Tongue (tissue), 2 donors: Measurements from ENCODE around the gene TTLL10. TPM values are rescaled to one million over a fixed set of nuclear protein-coding genes. Genes with fewer than 3 reads are reported as not detected.

Experiments
- DNase-seq: peaks from one replicate; pipeline ENCODE4 v3.0.0-alpha.2; 2015
- total RNA-seq: library from RNA; depleted of rRNA; stranded (reverse); fragments of >200 nt; gene quantifications from one replicate; pipeline ENCODE4 v1.2.3, GENCODE V29; 2014

Gene TTLL10
- total RNA-seq, 1 donor from 2014 or later = 0.41 TPM

GRCh38 chr1:1157914-1158710 lies 15.6 kb upstream of the TTLL10 start:
- DNase-seq = peak; percentile 64

GRCh38 chr1:1160281-1160930 lies 13.3 kb upstream of the TTLL10 start:
- no peak for DNase-seq

DNA sequence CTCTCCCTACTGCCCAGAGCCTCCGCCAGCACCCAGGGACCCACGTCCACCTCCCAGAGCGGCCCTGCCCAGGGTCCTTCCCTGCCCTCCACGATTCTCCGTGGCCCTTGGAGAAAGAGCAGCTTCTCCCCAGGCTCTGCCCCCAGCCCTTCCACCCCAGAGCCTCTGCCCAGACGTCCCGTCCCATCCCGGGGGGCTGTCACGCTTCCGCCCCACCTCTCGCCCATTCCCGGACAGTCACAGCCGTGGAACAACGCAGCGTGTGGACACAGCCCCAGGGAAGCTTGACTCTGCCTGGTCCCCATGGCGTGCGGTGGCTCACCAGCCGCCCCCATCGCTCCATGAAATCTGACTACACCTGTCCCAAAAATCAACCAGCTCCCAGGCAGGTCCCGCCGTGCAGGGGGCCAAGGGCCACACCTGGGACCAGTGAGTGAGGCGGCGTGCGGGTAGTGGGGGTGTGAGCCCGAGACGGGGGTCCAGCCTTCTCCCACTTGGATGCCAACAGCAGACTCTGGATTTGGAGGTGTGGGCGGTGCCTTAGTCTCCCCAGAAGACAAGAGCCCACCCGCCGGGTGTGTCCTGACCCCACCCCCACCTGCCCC lies 12.5 kb upstream of the TTLL10 start:
- no peak for DNase-seq

- DNase-seq = no peak
Measured at GRCh38 chr1:1161683-1162079, 12.0 kb upstream of the TTLL10 start.

GRCh38 chr1:1162597-1163537 lies 10.8 kb upstream of the TTLL10 start:
- peak; percentile 30 for DNase-seq

DNA sequence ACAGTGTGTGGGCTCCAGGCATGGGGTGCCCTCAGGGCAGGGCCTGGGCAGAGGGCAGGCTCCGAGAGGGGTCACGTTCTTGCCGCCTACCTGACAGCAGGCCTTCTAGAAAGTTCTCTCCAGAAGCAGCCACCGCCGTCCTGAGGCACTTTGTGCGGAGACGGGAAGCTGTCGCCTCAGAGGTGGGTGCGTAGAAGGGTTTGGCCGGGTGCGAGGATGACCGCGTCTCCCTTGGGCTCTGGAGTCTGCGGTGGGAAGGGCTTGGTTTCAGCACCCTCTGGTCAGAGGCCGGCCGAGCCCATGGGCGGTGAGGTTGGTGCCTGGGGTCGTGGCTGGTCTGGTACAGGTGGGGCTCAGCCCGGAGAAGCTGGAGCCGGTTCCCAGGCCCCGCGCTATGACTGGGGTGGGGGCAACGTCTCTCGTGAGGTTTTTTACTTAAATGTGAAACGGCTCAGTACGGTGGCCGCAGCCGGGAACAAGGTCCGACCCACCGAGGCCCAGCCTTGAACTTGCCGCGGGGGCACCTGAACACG lies 10.1 kb upstream of the TTLL10 start:
- no peak for DNase-seq

DNA sequence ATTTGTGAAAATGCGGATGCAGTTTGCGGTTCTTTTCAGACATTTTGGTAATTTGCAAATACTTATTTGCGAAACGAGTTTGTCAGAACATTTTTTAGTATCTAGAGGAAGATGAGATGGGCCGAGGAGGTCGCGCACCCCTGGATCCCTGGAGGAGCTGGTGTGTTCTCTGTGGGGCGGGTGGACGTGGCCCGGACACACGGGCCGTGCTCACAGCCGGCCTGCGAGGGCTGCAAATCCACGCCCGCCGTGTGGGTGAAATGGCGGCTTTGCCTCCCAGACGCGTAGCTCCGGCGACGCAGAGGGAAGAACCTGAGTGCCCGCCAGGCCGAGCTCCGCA lies 9.3 kb upstream of the TTLL10 start:
- DNase-seq = no peak

DNA sequence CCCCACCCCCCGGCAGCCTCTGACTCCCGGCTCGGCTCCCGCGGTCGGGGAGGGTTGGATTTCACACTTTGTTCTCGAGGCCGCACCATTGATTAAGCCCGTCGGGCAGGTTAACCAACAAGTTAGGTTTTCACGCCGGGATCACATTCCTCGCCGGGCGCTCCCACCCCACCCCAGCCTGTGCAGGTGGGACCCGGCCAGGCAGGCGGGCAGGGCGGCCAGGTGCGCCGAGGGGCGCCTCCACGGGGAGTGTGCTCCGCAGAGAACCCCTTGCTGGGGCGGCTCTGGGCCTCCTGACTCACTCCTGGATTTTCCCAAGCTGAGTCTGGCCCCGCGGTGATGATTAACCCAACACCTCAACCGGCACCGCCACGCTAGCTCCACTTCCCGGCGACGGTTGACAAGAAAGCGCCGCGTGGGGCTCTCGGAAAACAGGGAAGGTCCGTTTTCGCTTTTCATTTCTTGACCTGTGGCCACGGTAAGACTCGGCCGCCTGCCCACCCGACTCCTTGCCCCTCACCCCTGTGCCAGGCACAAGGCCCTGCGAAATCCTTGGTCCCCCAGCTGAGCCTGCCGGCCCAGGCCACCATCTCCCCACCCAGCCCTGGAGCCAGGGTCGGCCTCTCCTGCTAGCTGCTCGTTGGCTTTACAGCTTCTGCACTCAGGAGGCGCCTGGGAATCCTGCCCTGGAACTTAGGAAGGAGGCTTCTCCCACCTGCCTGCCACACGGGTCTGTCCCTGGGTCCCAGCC lies 8.8 kb upstream of the TTLL10 start:
- DNase-seq = no peak

GRCh38 chr1:1165485-1165884 lies 8.2 kb upstream of the TTLL10 start:
- DNase-seq = peak; percentile 37

- DNase-seq = no peak
Measured at GRCh38 chr1:1165900-1166421, 7.7 kb upstream of the TTLL10 start.

DNA sequence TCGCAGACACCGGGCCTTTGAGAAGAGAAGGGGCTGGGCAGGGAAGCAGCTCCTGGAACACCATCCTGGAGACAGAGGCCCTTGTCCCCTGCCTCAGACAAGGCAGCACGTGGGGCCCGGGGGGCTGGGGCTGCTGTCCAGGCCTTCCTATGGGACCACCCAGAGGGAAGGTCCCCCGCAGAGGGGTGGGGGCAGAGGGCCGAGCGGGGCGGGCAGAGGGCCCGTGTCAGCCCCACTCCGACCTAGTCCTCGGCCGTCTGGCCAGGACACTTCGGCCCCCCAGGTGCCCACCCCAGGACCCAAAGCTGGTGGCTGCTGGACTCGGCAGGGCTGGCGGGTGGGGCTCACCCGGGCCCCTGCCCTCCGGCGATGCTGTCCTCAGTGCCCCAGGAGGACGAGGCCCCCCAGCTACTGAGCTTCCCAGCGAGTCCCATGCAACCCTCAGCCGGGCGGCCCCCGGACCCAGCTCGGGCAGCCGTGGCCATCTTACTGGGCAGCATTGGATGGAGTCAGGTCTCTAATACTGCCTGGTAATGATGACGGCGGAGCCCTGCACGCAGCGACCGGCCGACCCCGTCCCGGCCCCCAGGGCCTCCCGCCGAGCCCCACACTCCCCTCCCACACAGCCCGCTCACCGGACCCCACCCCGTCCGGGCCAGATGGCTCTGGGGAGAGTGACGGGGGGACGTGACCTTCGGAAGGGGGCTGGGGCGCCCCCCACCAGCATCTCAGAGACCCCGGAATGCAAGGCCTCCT lies 6.9 kb upstream of the TTLL10 start:
- no peak for DNase-seq

- no peak for DNase-seq
Measured at GRCh38 chr1:1167398-1167821, 6.3 kb upstream of the TTLL10 start.

GRCh38 chr1:1167841-1168450 lies 5.7 kb upstream of the TTLL10 start:
- no peak for DNase-seq

DNA sequence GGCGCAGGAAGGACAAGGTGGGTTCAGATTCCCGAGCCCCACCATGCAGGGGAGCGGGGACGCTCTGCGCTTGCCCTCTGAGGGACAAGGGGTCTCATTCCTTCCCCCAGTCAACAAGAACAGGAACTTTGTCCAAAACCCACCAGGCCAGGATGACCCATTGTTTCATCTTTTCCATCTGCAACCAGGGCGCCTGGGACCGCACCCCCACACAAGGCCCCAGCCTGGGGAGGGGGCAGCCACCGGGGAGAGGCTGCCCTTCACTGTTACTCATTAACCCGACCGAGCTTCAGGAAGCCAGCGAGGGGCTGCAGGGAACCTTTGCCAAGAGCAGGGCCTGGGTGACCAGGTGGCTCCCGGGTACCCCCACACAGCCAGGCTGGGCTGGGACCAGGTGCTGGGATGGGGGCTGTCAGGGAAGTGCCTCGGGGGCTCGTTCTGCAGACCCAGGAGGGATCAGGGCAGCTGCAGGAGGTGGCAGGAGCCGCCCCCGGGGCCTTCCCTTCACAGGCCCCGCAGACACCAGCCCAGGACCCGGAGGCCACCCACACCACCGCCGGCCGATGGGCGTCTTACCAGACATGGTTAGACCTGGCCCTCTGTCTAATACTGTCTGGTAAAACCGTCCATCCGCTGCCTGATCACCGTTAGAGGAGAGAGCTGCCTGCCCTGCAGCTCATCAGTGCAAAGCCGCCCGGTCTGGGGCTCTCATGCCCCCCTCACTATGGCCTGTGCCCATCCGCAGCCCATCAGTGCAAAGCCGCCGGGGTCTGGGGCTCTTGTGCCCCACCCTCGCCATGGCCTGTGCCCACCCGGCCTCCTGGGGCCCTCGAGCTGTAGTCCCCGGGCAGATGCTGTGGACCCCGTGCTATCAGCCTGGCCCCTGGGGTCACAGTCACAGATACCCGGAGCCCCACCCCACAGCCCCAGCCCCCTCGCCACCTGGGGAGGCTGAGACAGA lies 4.9 kb upstream of the TTLL10 start:
- DNase-seq = no peak

GRCh38 chr1:1169429-1170214 lies 4.1 kb upstream of the TTLL10 start:
- no peak for DNase-seq

DNA sequence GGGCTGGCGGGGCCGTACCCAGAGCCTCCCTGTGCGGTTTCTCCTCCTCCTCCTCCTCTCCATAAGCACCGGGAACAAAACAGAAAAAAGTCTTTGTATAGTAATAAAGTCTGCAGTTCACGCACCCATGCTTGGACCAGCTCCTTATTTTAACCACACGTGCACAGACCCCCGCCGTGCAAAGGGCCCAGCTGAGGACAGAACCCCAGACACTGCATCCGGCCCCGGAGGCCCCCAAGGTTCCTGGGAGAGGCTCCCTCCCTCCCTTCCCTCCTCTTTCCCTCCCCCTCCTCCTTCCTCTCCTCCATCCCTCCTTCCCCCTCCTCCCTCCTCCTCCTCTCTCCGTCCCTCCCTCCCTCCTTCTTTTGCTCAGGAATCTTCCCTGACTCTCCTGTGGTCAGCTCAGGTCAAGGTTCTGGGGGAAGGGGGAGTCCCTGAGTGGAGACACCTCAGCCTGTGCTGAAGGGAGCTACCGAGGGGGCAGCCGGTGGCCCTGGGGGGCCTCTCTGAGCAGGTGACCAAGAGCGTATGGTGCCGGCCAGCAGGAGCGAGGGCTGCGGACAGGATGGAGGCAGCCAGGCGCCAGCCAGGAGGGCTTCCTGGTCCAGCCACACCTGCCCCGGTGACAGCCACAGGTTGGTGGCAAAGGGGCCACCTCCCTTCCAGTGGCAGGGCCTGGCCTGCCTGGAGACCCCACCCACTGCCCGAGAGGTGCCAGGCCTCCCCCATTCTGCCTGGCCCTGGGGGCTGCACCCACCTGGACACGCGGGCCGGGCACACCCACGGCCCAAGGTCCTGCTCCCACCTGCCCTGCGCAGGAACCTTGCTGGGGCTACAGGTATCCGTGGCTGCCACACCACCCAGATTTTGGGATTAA lies 3.2 kb upstream of the TTLL10 start:
- no peak for DNase-seq

DNA sequence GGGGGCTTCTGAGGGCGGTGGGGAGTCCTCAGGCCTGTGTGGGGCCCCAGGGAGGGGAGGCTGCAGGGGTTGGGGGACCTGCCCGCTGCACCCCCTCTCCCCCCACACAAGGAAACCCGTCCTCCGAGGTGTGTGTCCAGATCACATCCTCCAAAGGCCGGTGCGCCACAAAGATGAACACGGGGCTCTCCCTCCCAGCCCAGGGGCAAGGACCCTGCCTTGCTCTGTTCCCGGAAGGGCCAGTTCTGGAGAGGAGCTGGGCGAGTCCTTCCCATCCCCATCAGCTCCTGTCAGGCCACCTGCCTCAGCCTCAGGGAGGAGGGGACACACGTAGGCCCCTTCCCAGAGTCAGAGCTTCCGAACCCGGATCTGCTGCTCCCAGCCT lies 2.5 kb upstream of the TTLL10 start:
- no peak for DNase-seq
